Peyer's patch (tissue), 4 donors: ENCODE results near the gene NELL1.

ENCODE experiments used
- POLR2A ChIP-seq, 2 donors: fragments of 450-650 bp; IDR thresholded peaks; one replicate each; pipeline ENCODE4 v1.5.1; 2017; ENCODE audit warnings: antibody characterized with exemption in 2 of 2, mild to moderate bottlenecking in 2 of 2, moderate library complexity in 2 of 2
- TF ChIP-seq, protein P1 (sequence below), 6 experiments: fragments of 450-650 bp in 4 of 6; fragments of 200-600 bp in 2 of 6; sonication (generic) in 1 of 6; IDR thresholded peaks; one replicate each; pipeline ENCODE4 v1.5.1; 2017 to 2019; ENCODE audit warnings: antibody characterized with exemption in 6 of 6, mild to moderate bottlenecking in 3 of 6, moderate library complexity in 1 of 6

DNA sequence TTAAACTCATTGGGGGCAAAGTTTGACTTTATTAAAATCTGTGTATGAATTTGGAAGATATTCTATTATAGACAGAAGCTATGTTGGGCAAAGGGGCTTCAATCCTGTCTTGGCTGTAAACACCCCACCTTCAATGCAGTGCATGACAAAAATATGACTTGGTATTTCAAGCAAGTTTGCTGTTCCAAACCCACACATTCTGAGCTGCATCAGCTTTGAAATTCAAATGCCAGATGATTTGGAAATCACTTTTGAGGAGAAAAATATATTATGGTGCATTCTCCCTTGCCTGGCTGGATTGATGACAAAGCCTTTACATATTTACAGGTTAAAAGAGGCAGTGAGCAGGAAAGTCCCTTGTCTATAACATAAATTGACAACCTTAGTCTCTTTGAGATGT, 760.0 kb downstream of the NELL1 start:
- TF ChIP-seq POLR2A (IDR thresholded peaks at IDR 0.05): no peak
- TF ChIP-seq, protein P1, sequence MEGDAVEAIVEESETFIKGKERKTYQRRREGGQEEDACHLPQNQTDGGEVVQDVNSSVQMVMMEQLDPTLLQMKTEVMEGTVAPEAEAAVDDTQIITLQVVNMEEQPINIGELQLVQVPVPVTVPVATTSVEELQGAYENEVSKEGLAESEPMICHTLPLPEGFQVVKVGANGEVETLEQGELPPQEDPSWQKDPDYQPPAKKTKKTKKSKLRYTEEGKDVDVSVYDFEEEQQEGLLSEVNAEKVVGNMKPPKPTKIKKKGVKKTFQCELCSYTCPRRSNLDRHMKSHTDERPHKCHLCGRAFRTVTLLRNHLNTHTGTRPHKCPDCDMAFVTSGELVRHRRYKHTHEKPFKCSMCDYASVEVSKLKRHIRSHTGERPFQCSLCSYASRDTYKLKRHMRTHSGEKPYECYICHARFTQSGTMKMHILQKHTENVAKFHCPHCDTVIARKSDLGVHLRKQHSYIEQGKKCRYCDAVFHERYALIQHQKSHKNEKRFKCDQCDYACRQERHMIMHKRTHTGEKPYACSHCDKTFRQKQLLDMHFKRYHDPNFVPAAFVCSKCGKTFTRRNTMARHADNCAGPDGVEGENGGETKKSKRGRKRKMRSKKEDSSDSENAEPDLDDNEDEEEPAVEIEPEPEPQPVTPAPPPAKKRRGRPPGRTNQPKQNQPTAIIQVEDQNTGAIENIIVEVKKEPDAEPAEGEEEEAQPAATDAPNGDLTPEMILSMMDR (IDR thresholded peaks at IDR 0.05): no peak
